ENCODE data around the gene ACVR1. TPM values are rescaled to one million over a fixed set of nuclear protein-coding genes. Genes with fewer than 3 reads are reported as not detected.

The ACVR1 gene
- total and polyA plus RNA-seq, 2 of the 13 experiments (the other 11 are each of a cell fraction or from before 2014, with no cell fraction given) = 2.3 to 5.4 TPM

DNA sequence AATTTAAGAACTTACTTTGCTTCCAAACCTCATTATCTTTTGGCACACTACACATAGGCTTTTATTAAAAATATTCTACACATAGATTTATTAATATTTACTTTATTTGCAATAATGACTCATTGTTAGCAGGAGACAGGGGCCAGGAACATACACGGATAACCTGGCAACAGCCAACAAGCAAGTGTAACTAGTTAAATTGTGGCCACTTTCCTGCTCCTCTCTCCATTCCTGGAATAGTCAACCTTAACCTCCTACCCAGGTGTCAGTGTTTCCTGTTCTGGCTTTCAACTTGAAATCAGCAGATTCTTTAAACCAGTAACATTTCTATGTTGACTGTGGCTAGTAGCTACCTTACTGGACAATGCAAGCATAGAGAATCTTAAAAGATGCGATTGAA lies 26.5 kb downstream of the ACVR1 start:
- BruUV-seq (replicated peaks) = no TSS peak
- H4K20me1 ChIP-seq (ENCODE audit: insufficient read depth, low read length) = no peaks in the 10 kb centered on the region
- no peaks in the 10 kb centered on the region for H3K4me1 ChIP-seq (ENCODE audit: insufficient read depth, low read length)
- no peaks in the 10 kb centered on the region for H3K9me3 ChIP-seq (ENCODE audit: low read length)
- H3K9ac ChIP-seq (ENCODE audit: insufficient read depth, low read depth, low read length) = no peak overlapping the region
- CTCF ChIA-PET (ENCODE audit: low intra/inter-chr PET ratio, low total read pairs) = no interaction called here
- intact Hi-C loops (cut with micrococcal nuclease; ENCODE audit: unreplicated experiment) (no loop called here), in situ Hi-C loops (cut with HindIII; ENCODE audit: extremely low pct_ligation_motif_present, low pct_unique_long_range_greater_than_20kb) (no loop called here)
- no peaks in the 10 kb centered on the region for H3K36me3 ChIP-seq (replicated peaks in 1 of 2; ENCODE audit: control insufficient read depth in 1 of 2, insufficient read depth in 2 of 2, low read length in 2 of 2)
- H3K4me2 ChIP-seq (ENCODE audit: low read depth, low read length) = no peak overlapping the region
- H3K27ac ChIP-seq (ENCODE audit: extremely low read length, insufficient read depth, low read length) = no peak overlapping the region
- no peak overlapping the region for H3K4me3 ChIP-seq (replicated peaks in 1 of 3; ENCODE audit: insufficient read depth in 1 of 3, low read depth in 2 of 3, low read length in 3 of 3)
- no peaks in the 10 kb centered on the region for H3K27me3 ChIP-seq (ENCODE audit: control insufficient read depth in 1 of 2, insufficient read depth in 2 of 2, low read length in 2 of 2)
- POLR2A ChIA-PET = no interaction called here
- 87% methylated on average over 2 of the region's 2 CpGs for WGBS (ENCODE audit: low lambda C conversion rate)
- H3K79me2 ChIP-seq (ENCODE audit: insufficient read depth, low read length) = no peaks in the 10 kb centered on the region
- DNase-seq (ENCODE audit: low spot score) (no peak), FAIRE-seq (no peak), ATAC-seq (no peak)
- no peak overlapping the region for H2AFZ ChIP-seq (ENCODE audit: low read length)
- no peak for TF ChIP-seq FOXO1 (CRISPR knock-in tag; IDR thresholded peaks at IDR 0.05)
- TF ChIP-seq, protein P1, sequence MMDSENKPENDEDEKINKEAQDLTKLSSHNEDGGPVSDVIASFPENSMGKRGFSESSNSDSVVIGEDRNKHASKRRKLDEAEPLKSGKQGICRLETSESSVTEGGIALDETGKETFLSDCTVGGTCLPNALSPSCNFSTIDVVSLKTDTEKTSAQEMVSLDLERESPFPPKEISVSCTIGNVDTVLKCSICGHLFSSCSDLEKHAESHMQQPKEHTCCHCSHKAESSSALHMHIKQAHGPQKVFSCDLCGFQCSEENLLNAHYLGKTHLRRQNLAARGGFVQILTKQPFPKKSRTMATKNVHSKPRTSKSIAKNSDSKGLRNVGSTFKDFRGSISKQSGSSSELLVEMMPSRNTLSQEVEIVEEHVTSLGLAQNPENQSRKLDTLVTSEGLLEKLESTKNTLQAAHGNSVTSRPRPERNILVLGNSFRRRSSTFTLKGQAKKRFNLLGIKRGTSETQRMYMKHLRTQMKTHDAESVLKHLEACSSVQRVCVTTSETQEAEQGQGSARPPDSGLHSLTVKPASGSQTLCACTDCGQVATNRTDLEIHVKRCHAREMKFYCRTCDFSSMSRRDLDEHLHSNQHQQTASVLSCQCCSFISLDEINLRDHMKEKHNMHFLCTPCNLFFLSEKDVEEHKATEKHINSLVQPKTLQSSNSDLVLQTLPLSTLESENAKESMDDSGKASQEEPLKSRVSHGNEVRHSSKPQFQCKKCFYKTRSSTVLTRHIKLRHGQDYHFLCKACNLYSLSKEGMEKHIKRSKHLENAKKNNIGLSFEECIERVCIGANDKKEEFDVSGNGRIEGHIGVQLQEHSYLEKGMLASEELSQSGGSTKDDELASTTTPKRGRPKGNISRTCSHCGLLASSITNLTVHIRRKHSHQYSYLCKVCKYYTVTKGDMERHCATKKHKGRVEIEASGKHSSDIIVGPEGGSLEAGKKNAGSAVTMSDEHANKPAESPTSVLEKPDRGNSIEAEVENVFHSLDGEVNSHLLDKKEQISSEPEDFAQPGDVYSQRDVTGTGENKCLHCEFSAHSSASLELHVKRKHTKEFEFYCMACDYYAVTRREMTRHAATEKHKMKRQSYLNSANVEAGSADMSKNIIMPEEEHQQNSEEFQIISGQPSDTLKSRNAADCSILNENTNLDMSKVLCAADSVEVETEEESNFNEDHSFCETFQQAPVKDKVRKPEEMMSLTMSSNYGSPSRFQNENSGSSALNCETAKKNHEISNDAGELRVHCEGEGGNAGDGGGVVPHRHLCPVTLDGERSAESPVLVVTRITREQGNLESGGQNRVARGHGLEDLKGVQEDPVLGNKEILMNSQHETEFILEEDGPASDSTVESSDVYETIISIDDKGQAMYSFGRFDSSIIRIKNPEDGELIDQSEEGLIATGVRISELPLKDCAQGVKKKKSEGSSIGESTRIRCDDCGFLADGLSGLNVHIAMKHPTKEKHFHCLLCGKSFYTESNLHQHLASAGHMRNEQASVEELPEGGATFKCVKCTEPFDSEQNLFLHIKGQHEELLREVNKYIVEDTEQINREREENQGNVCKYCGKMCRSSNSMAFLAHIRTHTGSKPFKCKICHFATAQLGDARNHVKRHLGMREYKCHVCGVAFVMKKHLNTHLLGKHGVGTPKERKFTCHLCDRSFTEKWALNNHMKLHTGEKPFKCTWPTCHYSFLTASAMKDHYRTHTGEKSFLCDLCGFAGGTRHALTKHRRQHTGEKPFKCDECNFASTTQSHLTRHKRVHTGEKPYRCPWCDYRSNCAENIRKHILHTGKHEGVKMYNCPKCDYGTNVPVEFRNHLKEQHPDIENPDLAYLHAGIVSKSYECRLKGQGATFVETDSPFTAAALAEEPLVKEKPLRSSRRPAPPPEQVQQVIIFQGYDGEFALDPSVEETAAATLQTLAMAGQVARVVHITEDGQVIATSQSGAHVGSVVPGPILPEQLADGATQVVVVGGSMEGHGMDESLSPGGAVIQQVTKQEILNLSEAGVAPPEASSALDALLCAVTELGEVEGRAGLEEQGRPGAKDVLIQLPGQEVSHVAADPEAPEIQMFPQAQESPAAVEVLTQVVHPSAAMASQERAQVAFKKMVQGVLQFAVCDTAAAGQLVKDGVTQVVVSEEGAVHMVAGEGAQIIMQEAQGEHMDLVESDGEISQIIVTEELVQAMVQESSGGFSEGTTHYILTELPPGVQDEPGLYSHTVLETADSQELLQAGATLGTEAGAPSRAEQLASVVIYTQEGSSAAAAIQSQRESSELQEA (CRISPR knock-in tag; IDR thresholded peaks at IDR 0.05; ENCODE audit: not compliant biosample characterization) = no peak
- TF ChIP-seq TCF7 (IDR thresholded peaks at IDR 0.05; ENCODE audit: low read depth) = no peak
- TF ChIP-seq IRX3 (CRISPR knock-in tag; IDR thresholded peaks at IDR 0.05; ENCODE audit: borderline replicate concordance, low read depth) = no peak
- TF ChIP-seq HCFC1 (IDR thresholded peaks at IDR 0.05; ENCODE audit: low read depth, low read length) = no peak
- TF ChIP-seq, protein P2, sequence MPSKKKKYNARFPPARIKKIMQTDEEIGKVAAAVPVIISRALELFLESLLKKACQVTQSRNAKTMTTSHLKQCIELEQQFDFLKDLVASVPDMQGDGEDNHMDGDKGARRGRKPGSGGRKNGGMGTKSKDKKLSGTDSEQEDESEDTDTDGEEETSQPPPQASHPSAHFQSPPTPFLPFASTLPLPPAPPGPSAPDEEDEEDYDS (CRISPR knock-in tag; IDR thresholded peaks at IDR 0.05) = no peak
- TF ChIP-seq IKZF4 (CRISPR knock-in tag; IDR thresholded peaks at IDR 0.05; ENCODE audit: borderline replicate concordance, low read depth, not compliant biosample characterization) = no peak
- no peak for TF ChIP-seq ZSCAN21 (CRISPR knock-in tag; IDR thresholded peaks at IDR 0.05; ENCODE audit: borderline replicate concordance)
- TF ChIP-seq NCOR1 (IDR thresholded peaks at IDR 0.05; ENCODE audit: borderline replicate concordance, low read length) = no peak
- TF ChIP-seq, protein P3, sequence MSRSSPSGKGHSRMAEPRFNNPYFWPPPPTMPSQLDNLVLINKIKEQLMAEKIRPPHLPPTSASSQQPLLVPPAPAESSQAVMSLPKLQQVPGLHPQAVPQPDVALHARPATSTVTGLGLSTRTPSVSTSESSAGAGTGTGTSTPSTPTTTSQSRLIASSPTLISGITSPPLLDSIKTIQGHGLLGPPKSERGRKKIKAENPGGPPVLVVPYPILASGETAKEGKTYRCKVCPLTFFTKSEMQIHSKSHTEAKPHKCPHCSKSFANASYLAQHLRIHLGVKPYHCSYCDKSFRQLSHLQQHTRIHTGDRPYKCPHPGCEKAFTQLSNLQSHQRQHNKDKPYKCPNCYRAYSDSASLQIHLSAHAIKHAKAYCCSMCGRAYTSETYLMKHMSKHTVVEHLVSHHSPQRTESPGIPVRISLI (CRISPR knock-in tag; IDR thresholded peaks at IDR 0.05; ENCODE audit: borderline replicate concordance) = no peak
- TF ChIP-seq ZNF33B (CRISPR knock-in tag; IDR thresholded peaks at IDR 0.05) = no peak
- TF ChIP-seq, protein P4, sequence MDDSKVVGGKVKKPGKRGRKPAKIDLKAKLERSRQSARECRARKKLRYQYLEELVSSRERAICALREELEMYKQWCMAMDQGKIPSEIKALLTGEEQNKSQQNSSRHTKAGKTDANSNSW (CRISPR knock-in tag; IDR thresholded peaks at IDR 0.05; ENCODE audit: borderline replicate concordance) = no peak
- TF ChIP-seq KLF16 (CRISPR knock-in tag; IDR thresholded peaks at IDR 0.05) = no peak
- TF ChIP-seq KLF15 (CRISPR knock-in tag; IDR thresholded peaks at IDR 0.05; ENCODE audit: borderline replicate concordance) = no peak
- no peak for TF ChIP-seq FOXM1 (CRISPR knock-in tag; IDR thresholded peaks at IDR 0.05)
- no peak for TF ChIP-seq ETV5 (CRISPR knock-in tag; IDR thresholded peaks at IDR 0.05; ENCODE audit: borderline replicate concordance)
